Mesothelial cell of epicardium (in vitro differentiated cells): ENCODE data around the gene CRADD. TPM values are rescaled to one million over a fixed set of nuclear protein-coding genes. Genes with fewer than 3 reads are reported as not detected.

Experiments used
- DNase-seq, 2 experiments: peaks; one replicate each; pipeline ENCODE4 v3.0.0; 2021; ENCODE audit warnings: low spot score in 2 of 2; ENCODE audit not compliant: unreplicated experiment in 2 of 2
- H3K27ac Mint-ChIP-seq: 2 replicates; pipeline ENCODE4 v1.8.0; 2021; ENCODE audit warnings: mixed read lengths
- H3K27me3 Mint-ChIP-seq: 2 replicates; pipeline ENCODE4 v1.8.0; 2021; ENCODE audit warnings: low read depth, mixed read lengths
- H3K36me3 Mint-ChIP-seq: 2 replicates; pipeline ENCODE4 v1.8.0; 2021; ENCODE audit warnings: mixed read lengths
- H3K4me1 Mint-ChIP-seq: 2 replicates; pipeline ENCODE4 v1.8.0; 2021; ENCODE audit warnings: mixed read lengths
- H3K4me3 Mint-ChIP-seq: 2 replicates; pipeline ENCODE4 v1.8.0; 2021; ENCODE audit warnings: mild to moderate bottlenecking, moderate library complexity, mixed read lengths
- H3K9me3 Mint-ChIP-seq: 2 replicates; pipeline ENCODE4 v1.8.0; 2021; ENCODE audit warnings: mixed read lengths
- CTCF ChIP-seq: fragments of 200-600 bp; sonication (generic); IDR thresholded peaks from one replicate; pipeline ENCODE4 v1.5.0; 2021; ENCODE audit warnings: antibody characterized with exemption; ENCODE audit not compliant: unreplicated experiment
- total RNA-seq: library from RNA; stranded (reverse); gene quantifications from 3 replicates; pipeline ENCODE4 v1.2.1, GENCODE V29; 2021

Gene CRADD
- total RNA-seq, 1 donor from 2014 or later = 6.6 TPM

GRCh38 chr12:93669452-93669851, 7.7 kb upstream of the CRADD start:
- no peaks in the 10 kb centered on the region for H3K27me3 Mint-ChIP-seq
- DNase-seq = no peak
- peaks cover 3% of the 10 kb centered on the region for H3K4me1 Mint-ChIP-seq
- H3K36me3 Mint-ChIP-seq = no peaks in the 10 kb centered on the region
- H3K4me3 Mint-ChIP-seq = no peak overlapping the region
- no peak for TF ChIP-seq CTCF
- H3K9me3 Mint-ChIP-seq = peaks cover 12% of the 10 kb centered on the region
- no peak overlapping the region for H3K27ac Mint-ChIP-seq

GRCh38 chr12:93670104-93670503, 7.1 kb upstream of the CRADD start:
- Mint-ChIP-seq H3K27me3 (no peaks in the 10 kb centered on the region), H3K4me3 (no peak overlapping the region), H3K27ac (no peak overlapping the region), H3K9me3 (peaks cover 12% of the 10 kb centered on the region), H3K4me1 (peaks cover 3% of the 10 kb centered on the region), H3K36me3 (no peaks in the 10 kb centered on the region)
- TF ChIP-seq CTCF = no peak
- no peak for DNase-seq

GRCh38 chr12:93671044-93671443, 6.1 kb upstream of the CRADD start:
- H3K36me3 Mint-ChIP-seq = no peaks in the 10 kb centered on the region
- H3K4me3 Mint-ChIP-seq = no peak overlapping the region
- no peak for TF ChIP-seq CTCF
- H3K27me3 Mint-ChIP-seq = no peaks in the 10 kb centered on the region
- H3K9me3 Mint-ChIP-seq = peaks cover 12% of the 10 kb centered on the region
- DNase-seq = no peak
- H3K4me1 Mint-ChIP-seq = peaks cover 3% of the 10 kb centered on the region
- H3K27ac Mint-ChIP-seq = no peak overlapping the region

GRCh38 chr12:93673084-93673483, 4.1 kb upstream of the CRADD start:
- no peak for TF ChIP-seq CTCF
- peaks cover 10% of the 10 kb centered on the region for H3K4me1 Mint-ChIP-seq
- H3K27ac Mint-ChIP-seq = no peak overlapping the region
- H3K9me3 Mint-ChIP-seq = peaks cover 12% of the 10 kb centered on the region
- no peak overlapping the region for H3K4me3 Mint-ChIP-seq
- no peak for DNase-seq
- no peaks in the 10 kb centered on the region for H3K36me3 Mint-ChIP-seq
- H3K27me3 Mint-ChIP-seq = no peaks in the 10 kb centered on the region

- Mint-ChIP-seq H3K4me3 (no peak overlapping the region), H3K27ac (no peak overlapping the region), H3K36me3 (no peaks in the 10 kb centered on the region), H3K4me1 (peaks cover 18% of the 10 kb centered on the region), H3K9me3 (peaks cover 2% of the 10 kb centered on the region), H3K27me3 (no peaks in the 10 kb centered on the region)
- no peak for DNase-seq
- no peak for TF ChIP-seq CTCF
Observed at GRCh38 chr12:93674386-93674785, 2.8 kb upstream of the CRADD start.
